Islet precursor cell (in vitro differentiated cells): Measurements from ENCODE around the gene PLPP2.
A peak's percentile ranks its signal among the peaks of the same experiment; 100 is the strongest.

Experiments used
- DNase-seq: peaks from one replicate; pipeline ENCODE4 v3.0.0-alpha.2; 2018

PLPP2 gene

GRCh38 chr19:313988-314815 lies 23.0 kb upstream of the PLPP2 start:
- no peak for DNase-seq

GRCh38 chr19:313169-313987 lies 22.2 kb upstream of the PLPP2 start:
- DNase-seq, result no peak

GRCh38 chr19:311813-312261 lies 20.6 kb upstream of the PLPP2 start:
- no peak for DNase-seq

- DNase-seq, result peak; percentile 45
These were observed 19.7 kb upstream of the PLPP2 start for GRCh38 chr19:310781-311496.

- DNase-seq, result peak; percentile 29
These were observed 19.0 kb upstream of the PLPP2 start for GRCh38 chr19:310141-310651.

- peak; percentile 40 for DNase-seq
These were observed 18.0 kb upstream of the PLPP2 start for GRCh38 chr19:309206-309565.

- no peak for DNase-seq
These were observed 17.4 kb upstream of the PLPP2 start for GRCh38 chr19:308471-309205.

- no peak for DNase-seq
These were observed 16.7 kb upstream of the PLPP2 start for GRCh38 chr19:307793-308420.

GRCh38 chr19:307111-307531 lies 15.9 kb upstream of the PLPP2 start:
- peak; percentile 33 for DNase-seq

GRCh38 chr19:306151-306900 lies 15.1 kb upstream of the PLPP2 start:
- peak; percentile 50 for DNase-seq

GRCh38 chr19:305240-306150 lies 14.3 kb upstream of the PLPP2 start:
- DNase-seq, result peak; percentile 50

GRCh38 chr19:296476-297225 lies 5.4 kb upstream of the PLPP2 start:
- DNase-seq, result no peak

- no peak for DNase-seq
These were observed 4.6 kb upstream of the PLPP2 start for GRCh38 chr19:295687-296370.

- DNase-seq, result peak; percentile 75
These were observed 3.9 kb upstream of the PLPP2 start for GRCh38 chr19:294946-295686.

GRCh38 chr19:294341-294945 lies 3.2 kb upstream of the PLPP2 start:
- DNase-seq, result peak; percentile 79

GRCh38 chr19:293436-294110 lies 2.4 kb upstream of the PLPP2 start:
- no peak for DNase-seq

GRCh38 chr19:292951-293350 lies 1.7 kb upstream of the PLPP2 start:
- no peak for DNase-seq
